ENCODE data around the gene SORBS1.

The SORBS1 gene

DNA sequence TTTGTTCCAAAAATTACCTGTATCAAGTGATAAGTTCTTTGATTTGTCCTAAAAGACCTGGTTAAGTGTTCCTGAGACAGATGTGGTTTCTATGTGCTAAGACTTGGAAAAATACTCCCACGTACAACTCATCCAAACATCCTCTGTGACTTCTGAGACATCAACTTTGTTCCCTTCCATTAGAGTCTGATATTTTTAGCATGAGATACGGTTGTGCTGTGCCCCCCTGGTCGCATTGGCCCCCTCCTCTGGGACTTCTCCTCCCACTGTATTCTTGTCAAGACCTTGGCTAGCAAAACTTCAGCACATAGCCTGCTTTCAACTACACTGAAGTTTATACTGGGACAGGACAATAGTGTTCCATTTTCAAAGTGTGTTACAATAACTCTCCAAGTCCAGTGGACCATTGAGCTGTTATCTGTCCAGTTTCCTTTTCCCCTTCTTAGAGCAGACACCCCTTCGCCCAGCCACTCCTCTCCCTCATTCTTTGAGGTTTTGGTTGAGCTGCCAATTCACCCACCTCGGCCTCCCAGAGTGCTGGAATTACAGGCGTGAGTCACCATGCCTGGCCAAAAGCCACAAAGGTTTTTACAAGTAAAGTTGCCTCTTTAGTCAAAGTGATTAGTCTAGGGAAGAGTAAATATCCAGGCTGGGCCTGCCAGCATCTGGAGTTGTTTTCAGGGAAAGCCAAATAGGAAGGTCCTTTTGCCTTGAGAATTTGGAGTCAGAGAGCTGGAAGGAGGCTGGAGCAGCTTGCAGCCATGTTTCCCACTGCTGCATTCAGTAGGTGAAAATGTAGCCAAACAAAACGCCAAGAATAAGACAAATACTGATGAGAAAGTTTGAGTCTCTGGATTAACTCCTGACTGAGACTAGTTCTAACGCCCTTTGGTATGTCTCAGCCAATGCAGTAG is 252.5 kb downstream of the SORBS1 start:
- intact Hi-C loops (cut with DNase I): no loop called here
- peak in 3 of 10 donors; percentile 17 to 37 (median 24) for DNase-seq

- no peak for DNase-seq
- intact Hi-C loops (cut with DNase I): no loop called here
Observed at GRCh38 chr10:95306851-95307250, 254.3 kb downstream of the SORBS1 start.

DNA sequence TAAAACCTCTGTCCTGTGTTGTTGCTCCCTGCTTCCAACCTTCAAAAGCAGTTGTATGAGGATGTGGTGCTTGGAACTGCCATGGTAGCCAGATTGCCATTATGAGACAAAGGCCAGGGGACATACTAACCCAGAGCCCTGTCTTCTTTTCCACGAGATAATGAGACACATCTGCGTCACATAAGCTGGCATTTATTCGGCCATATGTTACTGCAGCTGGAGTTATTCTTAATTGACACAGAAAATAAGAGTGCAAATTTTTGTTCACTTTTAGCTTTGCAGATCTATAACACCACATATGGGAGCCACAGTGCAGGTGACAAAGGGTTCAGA is 254.9 kb downstream of the SORBS1 start:
- intact Hi-C loops (cut with DNase I): no loop called here
- no peak for DNase-seq

DNA sequence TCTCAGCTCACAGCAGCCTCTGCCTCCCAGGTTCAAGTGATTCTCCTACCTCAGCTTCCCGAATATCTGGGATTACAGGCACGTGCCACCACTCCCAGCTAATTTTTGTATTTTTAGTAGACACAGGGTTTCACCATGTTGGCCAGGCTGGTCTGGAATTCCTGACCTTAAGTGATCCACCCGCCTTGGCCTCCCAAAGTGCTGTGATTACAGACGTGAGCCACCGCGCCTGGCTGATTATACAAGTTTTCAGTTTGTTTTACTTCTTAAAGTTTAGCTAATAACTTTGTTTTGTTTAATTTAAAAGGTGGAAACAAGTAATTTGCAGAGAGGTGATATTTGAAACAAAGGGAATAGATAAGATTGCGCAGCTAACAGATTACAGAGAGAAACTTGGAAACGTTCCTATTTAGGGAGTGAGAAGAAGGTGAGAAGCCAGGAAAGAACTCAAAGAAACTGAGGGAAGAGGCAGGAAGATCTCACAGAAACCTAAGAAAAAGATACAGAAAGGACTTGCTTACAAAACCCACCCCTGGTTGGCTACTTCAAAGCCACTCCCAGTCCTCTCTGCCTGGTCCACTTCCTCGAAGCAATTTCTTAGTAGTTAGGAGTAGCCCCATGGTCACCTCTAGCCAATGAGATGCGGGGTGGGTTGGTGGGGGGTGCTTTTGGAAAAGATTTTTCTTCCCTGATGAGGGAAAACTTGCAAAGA is 255.4 kb downstream of the SORBS1 start:
- intact Hi-C loops (cut with DNase I): no loop called here

GRCh38 chr10:95304976-95305375 is 256.2 kb downstream of the SORBS1 start:
- DNase-seq: no peak
- intact Hi-C loops (cut with DNase I): no loop called here

More for the DNA sequence above, 255.4 kb downstream of the SORBS1 start:
- DNase-seq: no peak

DNA sequence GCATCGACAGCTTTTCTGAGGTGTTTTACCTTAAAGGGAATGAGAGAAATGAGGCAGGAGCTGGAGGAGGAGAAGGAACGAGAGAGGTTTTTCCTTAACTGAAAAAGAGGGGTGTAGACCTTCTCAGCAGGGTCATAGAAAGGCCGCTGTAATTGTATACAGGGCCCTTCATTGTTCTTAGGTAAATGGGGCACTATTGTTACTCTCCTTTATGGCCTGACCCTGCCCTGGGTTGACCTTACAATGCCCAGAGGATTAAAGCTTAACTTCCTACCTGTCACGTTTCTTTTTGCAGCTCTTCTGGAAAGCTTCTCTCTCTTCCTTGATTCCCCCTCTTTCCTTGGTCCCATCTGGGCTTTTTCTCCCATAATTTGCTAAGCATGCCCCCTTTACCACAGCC is 256.7 kb downstream of the SORBS1 start:
- DNase-seq: no peak
- intact Hi-C loops (cut with DNase I): no loop called here

DNA sequence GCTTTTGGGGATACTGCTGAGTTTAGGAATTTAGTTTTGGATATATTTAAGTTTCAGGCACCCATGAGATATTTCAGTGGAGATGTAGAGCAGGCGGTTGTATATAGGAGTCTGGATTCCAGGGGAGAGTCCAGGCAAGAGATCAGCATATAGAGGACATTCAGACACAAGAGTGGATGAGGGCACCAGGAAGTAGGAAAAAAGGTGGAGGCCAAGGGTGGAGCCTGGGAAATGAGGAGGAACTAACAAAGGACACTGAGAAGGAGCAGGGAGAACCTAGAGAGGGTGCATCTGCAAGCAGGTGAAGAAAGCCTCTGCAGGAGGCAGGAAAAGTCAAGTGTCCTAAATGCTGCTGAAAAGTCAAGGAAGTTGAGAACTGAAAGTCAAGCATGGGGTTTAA is 257.2 kb downstream of the SORBS1 start:
- DNase-seq: no peak
- intact Hi-C loops (cut with DNase I): no loop called here

- peak in 8 of 10 donors; percentile 35 to 92 (median 54) for DNase-seq
Observed at GRCh38 chr10:95303535-95303934, 257.6 kb downstream of the SORBS1 start.

DNA sequence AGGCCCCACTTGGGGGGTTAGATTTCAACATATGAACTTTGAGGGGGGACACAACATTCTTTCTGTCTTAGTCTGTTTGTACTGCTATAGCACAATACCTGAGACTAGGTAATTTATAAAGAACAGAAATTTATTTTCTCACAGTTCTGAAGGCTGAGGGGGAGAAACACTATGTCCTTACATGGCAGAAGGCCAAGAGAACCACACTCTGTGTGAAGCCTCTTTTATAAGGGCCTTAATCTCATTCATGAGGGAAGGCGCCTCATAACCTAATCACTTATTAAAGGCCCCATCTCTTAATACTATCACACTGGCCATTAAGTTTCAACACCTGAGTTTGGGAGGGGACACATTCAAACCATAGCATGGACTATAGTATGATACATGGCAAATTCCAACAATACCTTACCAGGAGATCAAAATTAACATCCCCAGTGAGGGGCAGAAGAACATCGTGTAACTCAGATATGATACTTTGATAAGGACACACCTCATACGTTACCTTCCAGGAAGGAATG is 261.1 kb downstream of the SORBS1 start:
- no peak for DNase-seq
- intact Hi-C loops (cut with DNase I): no loop called here

More at GRCh38 chr10:95303535-95303934, 257.6 kb downstream of the SORBS1 start:
- intact Hi-C loops (cut with DNase I): no loop called here

DNA sequence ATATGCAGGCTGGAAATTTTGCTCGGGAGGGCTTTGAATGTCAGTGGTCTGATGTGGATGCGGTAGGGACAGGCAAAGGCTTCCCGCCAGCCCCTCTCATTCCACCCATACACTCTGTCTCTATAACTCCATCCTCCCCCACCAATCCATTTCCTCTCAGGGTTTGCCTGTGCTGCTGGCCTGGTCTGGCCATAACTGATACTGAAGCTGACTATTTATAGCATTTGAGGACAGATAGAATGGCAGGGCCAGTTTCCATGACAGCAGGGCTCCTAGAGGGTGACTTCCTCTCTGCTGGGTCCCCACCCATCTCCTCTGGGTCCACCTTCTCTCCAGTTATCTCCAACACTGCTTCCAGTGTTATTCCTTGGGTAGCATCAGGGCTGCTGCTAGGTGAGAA is 263.8 kb downstream of the SORBS1 start:
- DNase-seq: no peak
- intact Hi-C loops (cut with DNase I): no loop called here

- intact Hi-C loops (cut with DNase I): no loop called here
Observed at GRCh38 chr10:95296764-95297163, 264.4 kb downstream of the SORBS1 start.

GRCh38 chr10:95295031-95295755 is 266.0 kb downstream of the SORBS1 start:
- peak in 4 of 10 donors; percentile 17 to 82 (median 54) for DNase-seq
- intact Hi-C loops (cut with DNase I): no loop called here

More at GRCh38 chr10:95296764-95297163, 264.4 kb downstream of the SORBS1 start:
- no peak for DNase-seq

- intact Hi-C loops (cut with DNase I): no loop called here
- no peak for DNase-seq
Observed at GRCh38 chr10:95293631-95294030, 267.5 kb downstream of the SORBS1 start.

- intact Hi-C loops (cut with DNase I): no loop called here
- DNase-seq: no peak
Observed at GRCh38 chr10:95291365-95292039, 269.7 kb downstream of the SORBS1 start.

- intact Hi-C loops (cut with DNase I): no loop called here
- DNase-seq: peak in 2 of 10 donors; percentile 80 to 81
Observed at GRCh38 chr10:95290461-95291364, 270.5 kb downstream of the SORBS1 start, which contains the start of gene PDLIM1. PDLIM1 (minus strand) TSS chr10:95291003; CDS start chr10:95290915, 88 bp downstream.

DNA sequence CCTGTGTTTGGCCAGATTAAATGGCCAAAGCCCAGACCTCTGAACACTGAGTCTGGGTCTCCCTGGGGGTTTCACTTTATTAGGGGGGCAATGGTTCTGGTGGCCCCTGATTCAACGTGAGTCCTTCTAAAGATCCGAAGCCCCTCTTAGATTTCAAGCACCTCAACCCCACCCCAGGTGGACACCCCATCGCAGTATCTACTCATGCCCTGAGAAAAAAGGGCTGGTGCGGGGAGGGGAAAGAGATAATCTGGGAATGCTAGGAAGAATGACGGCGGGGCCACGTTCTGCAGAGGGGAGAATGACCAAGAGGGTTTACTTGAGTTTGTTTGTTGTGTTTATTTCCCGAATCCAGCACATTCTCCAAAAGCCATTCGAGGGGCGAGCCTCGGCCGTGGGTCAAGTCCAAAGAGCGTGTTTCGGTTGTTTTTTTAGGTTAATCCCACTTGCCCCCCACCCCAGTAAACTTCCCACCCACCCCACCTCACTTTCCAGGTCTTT is 271.2 kb downstream of the SORBS1 start:
- intact Hi-C loops (cut with DNase I): no loop called here
- no peak for DNase-seq

DNA sequence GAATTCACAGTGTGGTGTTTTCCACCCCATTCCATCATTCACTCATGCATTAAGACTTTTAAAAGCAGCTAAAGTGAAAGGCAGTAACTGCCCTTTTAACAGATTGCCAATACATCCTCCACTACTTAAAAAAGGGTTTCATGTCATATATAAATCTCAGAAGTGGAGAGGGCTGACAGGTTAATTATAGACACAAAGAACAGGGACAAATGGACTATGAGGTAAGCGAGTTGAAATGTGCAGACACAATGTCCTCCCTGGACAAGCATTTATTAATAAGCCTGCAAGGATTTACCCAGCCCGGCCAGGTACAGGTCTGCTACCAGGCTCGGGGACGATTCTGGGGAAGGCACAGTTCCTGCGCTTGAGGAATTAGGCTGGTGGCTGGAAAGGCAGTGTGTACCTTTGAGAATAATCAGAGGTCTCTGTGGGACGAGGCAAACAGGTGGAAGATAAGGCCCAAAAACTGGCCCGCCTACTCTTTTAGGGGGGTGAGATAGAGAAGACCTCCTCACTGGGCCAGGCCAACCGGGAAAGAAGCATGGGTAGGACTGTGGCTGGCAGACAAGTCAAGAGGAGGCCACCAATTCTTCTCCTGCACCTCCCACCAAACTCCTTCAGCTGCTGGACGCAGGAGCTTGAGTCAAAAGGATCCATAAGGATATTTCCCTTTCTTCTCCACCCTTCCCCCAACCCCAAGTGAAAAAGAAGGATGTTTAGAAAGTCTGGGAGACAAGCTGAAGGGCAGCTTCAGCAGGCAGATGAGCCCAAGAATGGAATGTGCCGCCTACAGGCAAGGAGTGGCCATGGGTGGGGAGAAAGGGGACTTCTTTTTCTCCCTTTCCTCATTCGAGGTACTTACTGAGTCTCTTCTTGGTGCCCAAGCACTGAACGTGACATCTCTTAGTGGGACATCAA is 271.9 kb downstream of the SORBS1 start:
- DNase-seq: no peak
- intact Hi-C loops (cut with DNase I): no loop called here

DNA sequence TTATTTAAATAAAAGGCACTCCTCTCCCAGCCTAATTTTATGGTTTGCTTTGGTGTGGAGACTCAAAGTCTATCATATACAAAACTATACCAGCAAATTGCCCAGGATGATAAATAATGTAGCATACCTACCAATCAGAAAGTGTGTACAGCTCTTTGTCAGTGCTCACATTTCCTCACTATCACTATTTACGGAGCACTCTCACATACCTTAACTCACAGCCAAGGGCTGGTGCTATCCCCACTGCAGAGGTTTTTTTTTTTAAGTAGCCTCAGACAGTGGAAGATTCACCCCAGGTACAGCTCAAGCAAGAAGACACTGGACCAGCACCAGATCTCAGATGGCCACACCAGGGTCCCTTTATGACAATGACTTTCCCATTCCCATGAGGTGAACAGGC is 272.9 kb downstream of the SORBS1 start:
- intact Hi-C loops (cut with DNase I): no loop called here

More for the DNA sequence above, 272.9 kb downstream of the SORBS1 start:
- no peak for DNase-seq
